SK-MEL-5 (cell line): ENCODE measurements around the gene ATG9B. TPM values are rescaled to one million over a fixed set of nuclear protein-coding genes. Genes with fewer than 3 reads are reported as not detected.

Experiments
- DNase-seq: peaks from one replicate; pipeline ENCODE4 v3.0.0-alpha.2; 2016; ENCODE audit warnings: low read depth, low spot score
- in situ Hi-C: cut with HindIII; loops from 2 replicates; pipeline ENCODE4 v1.10.0; 2016; ENCODE audit warnings: low sequenced_read_pairs, high pct_unique_total_duplicates, low pct_unique_long_range_greater_than_20kb
- total RNA-seq: library from RNA; depleted of rRNA; stranded (reverse); fragments of >200 nt; shearing (Covaris generic); gene quantifications from 2 replicates; pipeline ENCODE4 v1.2.3, GENCODE V29; 2014

Gene ATG9B
- total RNA-seq, 1 experiment from 2014 or later, result 0.13 TPM

DNA sequence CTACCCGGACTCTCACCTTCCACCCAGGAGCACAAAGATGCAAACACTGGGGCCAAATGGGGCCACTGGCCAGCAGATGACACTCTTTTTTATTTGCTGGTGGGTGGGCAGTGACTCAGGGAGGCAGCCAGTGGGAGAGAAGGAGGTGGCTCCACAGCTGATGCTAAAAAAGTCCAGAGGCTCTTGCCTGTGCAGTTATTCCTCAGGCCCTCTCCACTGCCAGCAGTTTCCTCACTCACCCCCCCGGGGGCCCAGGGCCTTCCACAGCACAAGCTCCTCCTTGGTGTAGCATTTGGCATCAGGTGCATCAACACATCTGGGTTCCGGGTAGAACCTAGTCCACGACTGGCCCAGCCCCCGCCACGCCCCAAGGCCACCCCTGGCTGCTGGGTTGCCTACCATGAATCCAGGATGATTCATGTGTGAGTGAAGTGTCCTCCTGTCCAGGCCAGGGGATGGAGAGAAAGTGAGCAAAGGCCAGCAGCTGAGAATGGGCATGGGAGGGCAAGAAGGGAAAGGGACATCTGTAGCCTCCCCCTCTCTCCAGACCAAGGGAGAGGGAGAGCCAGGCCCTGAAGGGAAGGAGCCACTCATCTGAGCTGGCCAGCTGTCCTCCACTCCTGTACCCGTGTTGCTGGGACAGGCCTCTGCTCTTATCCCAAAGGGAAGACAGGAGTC lies 44.4 kb downstream of the ATG9B start:
- in situ Hi-C loops, result no loop called here
- DNase-seq, result no peak

DNA sequence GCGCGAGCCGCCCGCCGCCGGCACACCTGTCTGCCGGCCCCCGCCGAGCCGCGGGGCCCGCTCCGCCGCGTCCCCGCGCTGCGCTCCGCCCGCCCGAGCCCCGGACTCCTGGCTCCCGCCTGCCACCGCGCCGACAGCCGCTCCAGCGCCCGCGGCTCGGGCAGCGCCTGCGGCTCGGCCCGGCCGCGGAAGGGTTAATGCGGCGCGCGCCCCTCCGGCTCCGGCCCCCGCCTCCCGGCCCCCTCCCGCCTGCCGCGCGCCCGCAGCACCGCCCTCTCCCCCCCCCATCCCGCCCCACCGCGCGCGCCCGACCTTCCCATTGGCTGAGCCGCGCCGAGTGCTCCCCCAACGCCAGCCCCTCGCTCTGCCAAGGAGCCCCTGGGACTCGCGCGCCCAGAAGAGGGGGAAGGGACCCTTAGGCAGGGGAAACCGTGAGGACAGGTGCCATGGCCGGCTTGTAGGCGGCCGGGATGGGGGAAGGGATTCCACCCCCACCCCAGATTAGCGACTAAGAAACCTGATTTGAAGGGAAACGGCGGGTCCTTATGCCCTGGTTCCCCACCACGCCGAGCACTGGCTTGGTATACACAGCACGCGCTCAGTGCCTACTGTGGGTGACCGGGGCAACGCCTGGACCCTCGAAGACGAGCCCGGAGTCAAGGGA lies 46.0 kb downstream of the ATG9B start, which contains the start of gene KCNH2:
KCNH2 (minus strand) TSS at position 196 of the 664 bp plus-strand sequence. CDS start 408 bp downstream, outside the sequence.
- no peak for DNase-seq
- in situ Hi-C loops, result no loop called here

DNA sequence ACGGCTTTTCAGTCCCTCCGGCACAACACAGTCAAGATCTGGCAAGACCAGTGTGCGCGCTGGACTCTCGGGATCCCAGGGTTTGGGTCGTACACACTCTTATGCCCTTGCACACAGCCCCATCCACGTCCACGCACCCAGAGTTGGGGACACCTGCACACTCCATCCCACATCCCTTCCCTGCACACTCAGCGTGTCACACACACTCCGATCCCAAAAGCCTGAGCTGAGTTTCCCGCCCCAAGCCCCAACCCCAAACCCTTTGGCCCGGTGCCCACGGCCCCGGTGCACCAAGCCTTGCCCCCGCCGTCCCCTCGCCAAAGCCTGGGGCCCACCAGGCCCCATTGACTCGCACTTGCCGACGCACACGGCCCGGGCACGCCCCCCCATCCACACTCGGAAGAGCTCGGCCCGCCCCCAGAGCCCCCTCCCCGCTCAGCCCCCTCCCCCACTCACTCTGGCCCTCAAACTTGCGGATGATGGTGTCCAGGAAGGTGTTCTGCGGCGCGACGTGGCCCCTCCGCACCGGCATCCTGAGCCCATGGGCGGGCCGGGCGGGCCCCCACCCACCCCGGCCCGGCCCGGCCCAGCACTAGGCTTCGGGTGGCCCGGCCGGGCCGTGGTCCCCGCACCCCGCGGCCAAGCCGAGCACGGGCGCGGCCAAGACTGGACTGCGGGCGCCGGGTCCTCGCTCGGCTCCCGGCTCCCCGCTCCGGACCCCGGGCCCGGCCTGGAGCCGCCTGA lies 46.7 kb downstream of the ATG9B start:
- no peak for DNase-seq
- in situ Hi-C loops, result no loop called here

GRCh38 chr7:150976529-150977381 lies 47.5 kb downstream of the ATG9B start:
- in situ Hi-C loops, result no loop called here
- no peak for DNase-seq

GRCh38 chr7:150975536-150976319 lies 48.6 kb downstream of the ATG9B start:
- DNase-seq, result no peak
- in situ Hi-C loops, result no loop called here

DNA sequence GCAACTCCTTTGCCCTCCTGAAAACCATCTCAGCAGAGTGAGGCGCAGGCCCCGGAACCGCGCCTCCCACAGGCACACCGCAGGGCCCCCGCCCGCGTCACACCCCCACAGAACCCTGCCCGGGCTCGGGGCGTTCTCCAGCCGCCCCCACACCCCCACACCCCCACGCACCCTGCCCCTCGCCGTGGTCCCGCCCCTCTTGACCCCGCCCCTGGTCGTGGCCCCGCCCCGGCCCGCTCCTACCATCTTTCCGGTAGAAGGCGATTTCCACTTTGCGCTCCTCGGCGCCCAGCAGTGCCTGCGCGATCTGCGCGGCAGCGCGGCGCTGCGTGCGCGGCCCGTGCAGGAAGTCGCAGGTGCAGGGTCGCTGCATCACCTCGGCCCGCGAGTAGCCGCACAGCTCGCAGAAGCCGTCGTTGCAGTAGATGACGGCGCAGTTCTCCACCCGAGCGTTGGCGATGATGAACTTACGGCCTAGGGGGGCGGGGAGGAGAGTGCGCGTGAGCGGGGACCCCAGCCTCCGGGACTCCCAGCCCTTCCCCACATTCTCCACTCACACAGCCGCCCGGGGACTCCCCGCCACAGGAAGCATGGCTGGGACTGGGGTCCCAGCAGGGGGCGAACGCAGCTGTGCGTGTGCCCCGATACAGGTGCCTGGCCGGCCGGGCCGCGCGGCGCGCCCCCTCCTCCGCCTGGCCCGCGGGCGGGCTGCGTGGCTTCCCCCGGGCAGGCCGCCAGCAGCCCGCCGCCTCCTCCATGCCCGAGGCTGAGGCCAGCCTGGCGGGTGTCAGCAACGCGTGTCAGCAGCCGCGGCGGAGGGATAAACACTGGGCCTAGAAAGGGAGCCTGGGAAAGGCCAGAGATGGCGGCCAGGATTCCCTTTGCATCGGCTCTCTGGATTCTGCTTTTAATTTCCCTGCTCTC lies 49.6 kb downstream of the ATG9B start:
- in situ Hi-C loops, result no loop called here
- peak; percentile 48 for DNase-seq

- no peak for DNase-seq
- in situ Hi-C loops, result no loop called here
These were observed 50.5 kb downstream of the ATG9B start for GRCh38 chr7:150973571-150974451.

DNA sequence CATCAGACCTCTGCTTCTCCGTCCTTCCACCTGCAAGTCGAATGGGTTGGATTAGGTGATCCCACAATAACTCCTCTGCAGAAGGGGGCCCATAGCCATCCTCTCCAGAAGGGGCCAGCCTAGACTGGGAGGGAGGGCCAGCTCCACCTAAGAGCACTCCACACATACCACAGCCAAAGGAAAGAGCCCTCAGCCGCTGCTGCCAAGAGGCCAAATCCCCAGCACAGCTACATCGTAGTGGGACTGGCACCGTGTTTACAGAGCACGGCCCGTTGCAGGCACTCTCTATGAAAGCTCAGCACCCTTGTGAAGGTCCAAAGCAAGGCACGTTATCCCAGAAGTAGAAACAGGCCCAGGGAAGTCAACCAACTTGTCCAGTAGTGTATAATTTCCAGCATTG lies 51.6 kb downstream of the ATG9B start:
- in situ Hi-C loops, result no loop called here
- DNase-seq, result no peak

DNA sequence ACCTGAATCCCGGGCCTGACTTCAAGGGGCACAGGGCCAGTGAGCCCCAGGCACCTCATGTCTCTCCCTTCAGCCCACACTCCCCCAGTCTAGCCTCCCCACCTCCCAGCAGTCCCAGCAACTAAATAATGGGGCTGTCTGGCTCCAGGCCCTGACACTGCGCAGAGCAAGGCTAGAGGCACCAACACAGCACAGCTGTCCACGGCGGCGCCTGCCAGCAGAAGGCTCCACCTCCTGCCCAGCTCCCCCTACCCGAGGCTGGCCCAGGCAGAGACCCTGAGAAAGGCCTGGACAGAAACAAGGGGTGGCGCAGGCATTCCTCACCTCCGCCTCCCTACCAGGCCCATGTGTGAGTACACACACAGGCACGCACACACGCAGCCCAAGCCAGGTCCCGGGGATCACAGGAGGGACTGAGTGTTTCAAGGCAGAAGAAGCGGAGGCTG lies 52.2 kb downstream of the ATG9B start:
- no peak for DNase-seq
- in situ Hi-C loops, result no loop called here

GRCh38 chr7:150971242-150972022 lies 52.9 kb downstream of the ATG9B start:
- in situ Hi-C loops, result no loop called here
- DNase-seq, result no peak

DNA sequence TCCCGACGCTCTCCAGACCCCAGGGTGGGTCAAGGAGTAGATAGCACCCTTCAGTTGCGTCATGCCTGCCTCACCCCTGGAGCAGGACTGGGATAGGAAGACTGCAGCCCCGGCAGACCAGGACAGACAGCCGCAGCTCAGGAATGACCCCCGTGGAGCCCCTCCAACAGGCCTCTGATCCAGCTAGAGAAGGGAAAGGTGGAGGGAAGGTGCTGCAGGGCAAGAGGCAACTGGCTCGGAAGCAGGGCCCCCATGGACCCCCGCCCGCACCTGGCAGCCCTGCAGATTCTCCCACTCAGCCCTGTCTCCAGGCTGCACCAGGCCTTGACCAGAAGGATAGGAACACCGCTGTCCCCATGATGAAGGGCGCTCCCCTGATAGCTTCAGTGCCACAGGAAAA lies 53.9 kb downstream of the ATG9B start:
- no peak for DNase-seq
- in situ Hi-C loops, result no loop called here

DNA sequence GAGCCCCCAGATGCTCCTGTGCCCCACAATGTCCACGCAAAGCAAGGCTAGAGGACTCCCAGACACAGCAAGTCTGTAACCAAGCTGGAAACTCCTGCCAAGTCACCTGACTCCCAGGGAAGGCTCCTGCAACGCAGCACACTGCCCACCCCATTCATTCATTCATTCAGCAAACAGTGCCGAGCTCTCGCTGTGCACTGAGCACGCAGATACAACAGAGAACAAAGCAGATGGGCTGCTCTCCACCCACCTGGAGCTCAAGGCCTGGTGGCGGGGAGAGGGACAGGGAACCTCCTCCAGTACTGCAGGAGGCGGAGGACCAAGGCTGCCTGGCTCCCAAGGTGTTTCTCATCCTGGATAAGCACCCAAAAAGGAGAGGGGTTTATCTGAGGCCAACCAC lies 54.8 kb downstream of the ATG9B start:
- in situ Hi-C loops, result no loop called here
- no peak for DNase-seq

- in situ Hi-C loops, result no loop called here
- no peak for DNase-seq
These were observed 55.4 kb downstream of the ATG9B start for GRCh38 chr7:150968734-150969372.

DNA sequence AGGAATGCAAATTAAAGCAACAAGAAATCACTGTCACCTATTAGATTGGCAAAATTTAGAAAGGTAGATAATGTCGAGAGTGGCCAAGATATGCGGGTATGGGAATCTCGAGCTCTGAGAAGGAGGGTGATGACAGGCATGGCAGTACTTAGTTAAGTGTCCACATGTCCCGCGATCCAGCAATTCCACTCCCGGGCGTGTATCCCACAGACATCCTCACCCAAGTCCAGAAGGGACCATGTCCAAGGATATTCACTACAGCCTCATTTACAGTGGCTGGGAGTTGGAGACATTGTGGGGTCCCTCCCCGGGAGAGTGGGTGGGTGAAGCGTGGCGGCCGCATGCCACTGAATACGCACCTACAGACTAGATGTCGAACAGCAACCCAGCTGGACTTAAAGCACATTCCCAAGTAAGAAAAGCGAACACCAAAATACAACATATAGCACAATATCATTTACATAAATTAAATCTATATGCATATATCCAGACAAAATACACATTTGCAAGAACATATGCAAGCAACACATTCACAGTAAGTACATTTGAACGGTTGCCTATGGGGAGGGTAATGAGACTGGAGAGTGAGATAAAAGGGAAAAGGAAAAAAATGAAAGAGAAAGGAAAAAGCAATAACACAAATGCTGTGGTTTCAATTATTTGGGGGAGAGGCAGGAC lies 56.1 kb downstream of the ATG9B start:
- in situ Hi-C loops, result no loop called here
- no peak for DNase-seq
